Fibroblast of pulmonary artery (primary cell): ENCODE data around the gene ARMC10.
"Not testable (repeated sequence)": the region's sequence is repeated elsewhere in the genome, so short reads cannot be mapped to it uniquely, and the experiment has no call there.

ENCODE experiments used
- DNase-seq: peaks from one replicate; pipeline ENCODE4 v3.0.0-alpha.2; 2010; ENCODE audit warnings: low read depth
- H3K4me3 ChIP-seq: replicated peaks from 2 replicates; pipeline ENCODE4 v1.5.1; 2011; ENCODE audit warnings: low read depth, mild to moderate bottlenecking, control low read depth, low read length, moderate library complexity
- TF ChIP-seq, protein P1 (sequence below): IDR thresholded peaks from 2 replicates; pipeline ENCODE4 v1.5.1; 2011; ENCODE audit warnings: mild to moderate bottlenecking, control low read depth, low read length, inconsistent platforms; ENCODE audit errors: missing control alignments

Gene ARMC10

DNA sequence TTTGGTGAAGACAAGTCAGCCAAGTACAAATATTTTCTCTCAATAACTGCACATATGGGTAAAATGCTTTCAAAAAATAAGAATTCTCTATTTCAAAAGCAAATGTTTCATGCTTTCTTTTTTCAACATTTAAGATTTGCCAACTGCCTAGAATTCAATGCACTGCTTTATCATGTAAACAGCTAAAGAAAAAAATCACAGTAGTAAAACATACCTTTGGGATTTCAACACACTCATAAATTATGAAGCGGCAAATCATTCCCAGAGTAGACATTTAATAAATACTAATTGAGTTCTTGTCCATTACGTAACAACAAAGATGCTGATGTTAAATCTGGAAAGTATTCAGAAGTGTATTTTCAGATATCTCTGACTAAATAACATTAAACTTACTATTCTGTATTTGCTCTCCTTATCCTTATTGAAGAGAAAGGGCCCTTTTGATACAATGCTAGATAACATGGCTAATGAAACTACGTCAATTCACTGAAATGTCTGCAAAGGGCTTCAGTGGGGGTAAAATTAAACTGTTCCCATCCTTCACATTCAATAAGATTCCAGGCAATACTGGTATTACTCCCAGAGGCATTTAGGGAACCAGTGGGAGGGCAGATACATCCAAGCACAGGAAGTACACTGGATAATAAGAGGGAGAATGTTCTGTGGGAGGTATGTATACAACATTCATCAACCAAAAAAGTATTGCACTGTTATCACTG lies 60.1 kb downstream of the ARMC10 start:
- TF ChIP-seq, protein P1, sequence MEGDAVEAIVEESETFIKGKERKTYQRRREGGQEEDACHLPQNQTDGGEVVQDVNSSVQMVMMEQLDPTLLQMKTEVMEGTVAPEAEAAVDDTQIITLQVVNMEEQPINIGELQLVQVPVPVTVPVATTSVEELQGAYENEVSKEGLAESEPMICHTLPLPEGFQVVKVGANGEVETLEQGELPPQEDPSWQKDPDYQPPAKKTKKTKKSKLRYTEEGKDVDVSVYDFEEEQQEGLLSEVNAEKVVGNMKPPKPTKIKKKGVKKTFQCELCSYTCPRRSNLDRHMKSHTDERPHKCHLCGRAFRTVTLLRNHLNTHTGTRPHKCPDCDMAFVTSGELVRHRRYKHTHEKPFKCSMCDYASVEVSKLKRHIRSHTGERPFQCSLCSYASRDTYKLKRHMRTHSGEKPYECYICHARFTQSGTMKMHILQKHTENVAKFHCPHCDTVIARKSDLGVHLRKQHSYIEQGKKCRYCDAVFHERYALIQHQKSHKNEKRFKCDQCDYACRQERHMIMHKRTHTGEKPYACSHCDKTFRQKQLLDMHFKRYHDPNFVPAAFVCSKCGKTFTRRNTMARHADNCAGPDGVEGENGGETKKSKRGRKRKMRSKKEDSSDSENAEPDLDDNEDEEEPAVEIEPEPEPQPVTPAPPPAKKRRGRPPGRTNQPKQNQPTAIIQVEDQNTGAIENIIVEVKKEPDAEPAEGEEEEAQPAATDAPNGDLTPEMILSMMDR: no peak
- DNase-seq: peak; percentile 87
- H3K4me3 ChIP-seq: no peak overlapping the region

DNA sequence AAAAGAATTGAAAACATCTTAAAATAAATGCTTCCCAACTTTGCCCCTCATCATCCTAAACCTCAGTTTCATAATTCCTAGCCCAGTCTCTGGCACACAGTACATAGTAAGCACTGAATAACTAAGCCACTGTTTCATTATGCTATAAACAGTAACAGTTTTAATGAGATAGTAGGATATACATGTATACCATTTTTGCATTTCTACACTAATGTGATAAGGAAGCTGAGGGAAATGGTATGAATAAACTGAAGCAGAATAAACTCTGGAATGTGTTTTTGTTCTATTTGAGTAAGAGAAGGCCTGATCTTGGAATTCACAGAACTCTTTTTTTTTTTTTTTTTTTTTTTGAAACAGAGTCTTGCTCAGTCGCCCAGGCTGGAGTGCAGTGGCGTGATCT lies 65.1 kb downstream of the ARMC10 start:
- no peak overlapping the region for H3K4me3 ChIP-seq
- no peak for DNase-seq
- TF ChIP-seq, protein P1: no peak

DNA sequence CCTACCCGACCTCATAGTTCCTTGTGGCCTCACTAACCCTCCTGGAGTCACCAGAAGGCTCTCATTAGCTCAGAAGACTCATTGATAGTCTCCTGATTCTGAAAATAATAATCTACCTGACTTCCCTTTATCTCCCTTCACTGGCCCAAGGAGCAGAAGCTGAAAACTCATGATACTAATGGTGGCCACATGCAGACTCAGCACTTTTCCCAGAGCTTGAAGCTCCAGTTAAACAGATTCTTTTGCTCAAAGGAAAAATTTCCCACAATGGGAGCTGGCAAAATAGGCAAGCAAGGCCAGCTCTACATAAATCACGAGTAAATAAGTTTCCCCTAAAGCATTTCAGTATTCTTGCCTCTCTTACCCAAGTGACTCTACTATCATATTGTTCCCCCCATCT lies 65.7 kb downstream of the ARMC10 start:
- TF ChIP-seq, protein P1: no peak

DNA sequence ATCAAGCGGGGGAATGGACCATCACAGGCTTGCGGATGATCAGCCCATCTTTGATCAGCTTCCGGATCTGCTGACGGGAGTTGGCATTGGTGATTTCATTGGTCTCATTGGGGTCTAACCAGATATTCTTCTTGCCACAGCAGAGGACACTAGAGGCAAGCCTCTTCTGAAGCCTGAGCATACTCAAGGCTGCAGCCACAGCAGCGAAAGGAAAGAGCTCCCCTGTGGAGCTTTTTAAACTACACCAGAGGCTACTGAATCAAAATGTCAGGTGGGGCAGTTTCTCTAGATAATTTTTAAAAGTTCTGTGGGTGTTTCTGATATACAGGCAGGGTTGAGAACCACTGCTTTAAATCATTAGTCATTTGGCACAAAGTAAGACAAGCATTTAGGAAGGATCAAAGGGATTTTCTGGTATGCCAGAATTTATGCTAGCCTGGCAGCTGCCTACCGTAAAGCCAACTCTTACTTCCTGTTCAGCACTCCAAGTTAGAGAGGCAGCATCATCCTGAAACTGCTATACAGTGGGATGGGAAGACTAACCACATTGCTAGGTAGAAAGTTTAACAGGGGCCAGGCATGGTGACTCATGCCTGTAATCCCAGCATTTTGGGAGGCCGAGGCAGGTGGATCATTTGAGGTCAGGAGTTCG lies 66.9 kb downstream of the ARMC10 start:
- peak; percentile 14 for DNase-seq
- H3K4me3 ChIP-seq: no peak overlapping the region
- TF ChIP-seq, protein P1: no peak

More for the DNA sequence above, 65.7 kb downstream of the ARMC10 start:
- DNase-seq: no peak
- H3K4me3 ChIP-seq: no peak overlapping the region

DNA sequence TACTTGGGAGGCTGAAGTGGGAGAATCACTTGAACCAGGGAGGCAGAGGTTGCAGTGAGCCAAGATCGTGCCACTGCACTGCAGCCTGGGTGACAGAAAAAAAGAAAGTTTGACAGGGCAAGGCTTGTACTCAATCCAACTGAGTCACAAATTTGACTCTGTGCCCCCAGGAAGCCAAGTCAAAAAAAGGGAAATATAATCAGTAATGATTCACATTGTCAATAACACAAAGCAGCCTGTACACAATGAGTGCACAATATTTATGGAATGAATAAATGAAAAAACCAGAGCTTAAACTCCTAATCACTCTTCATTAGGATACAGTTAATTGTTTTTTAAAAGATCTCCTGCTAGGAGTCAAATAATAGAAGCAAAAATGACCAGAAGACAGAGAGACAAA lies 67.6 kb downstream of the ARMC10 start:
- no peak overlapping the region for H3K4me3 ChIP-seq
- TF ChIP-seq, protein P1: no peak
- no peak for DNase-seq

DNA sequence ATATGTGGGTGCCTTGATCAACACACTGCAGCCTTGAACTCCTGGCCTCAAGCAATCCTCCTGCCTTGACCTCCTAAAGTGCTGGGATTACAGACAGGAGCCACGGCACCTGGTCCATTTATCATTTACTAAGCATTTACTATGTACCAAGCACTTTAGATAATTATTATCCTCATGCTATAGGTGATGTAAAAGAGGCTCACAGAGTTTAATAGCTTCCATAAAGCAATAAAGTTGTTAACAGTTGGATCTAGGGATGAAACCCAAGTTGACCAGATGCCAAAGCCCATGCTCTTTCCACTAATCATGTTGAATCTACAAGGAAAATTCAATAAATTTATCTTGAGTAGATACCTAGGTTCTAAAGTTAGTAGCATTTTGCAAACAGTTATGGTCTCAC lies 68.9 kb downstream of the ARMC10 start:
- no peak overlapping the region for H3K4me3 ChIP-seq
- TF ChIP-seq, protein P1: no peak
- no peak for DNase-seq

DNA sequence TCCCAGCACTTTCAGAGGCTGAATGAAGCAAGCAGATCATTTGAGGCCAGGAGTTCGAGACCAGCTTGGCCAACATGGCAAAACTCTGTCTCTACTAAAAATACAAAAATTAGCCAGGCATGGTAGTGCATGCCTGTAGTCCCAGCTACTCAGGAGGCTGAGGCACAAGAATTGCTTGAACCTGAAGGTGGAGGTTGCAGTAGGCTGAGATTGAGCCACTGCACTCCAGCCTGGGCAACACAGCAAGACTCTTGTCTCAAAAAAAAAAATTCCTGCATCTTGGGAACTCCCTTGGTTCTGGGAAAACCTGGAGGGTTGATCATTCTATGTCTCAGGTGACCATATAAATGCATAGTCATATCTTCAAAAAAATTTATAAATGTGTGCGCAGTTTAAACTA lies 69.8 kb downstream of the ARMC10 start:
- not testable (repeated sequence) for H3K4me3 ChIP-seq, DNase-seq
